HCT116 (cell line): ENCODE data around the gene HINT2. TPM values are rescaled to one million over a fixed set of nuclear protein-coding genes. Genes with fewer than 3 reads are reported as not detected.

Experiments
- ATAC-seq: fragments of 200-7000 bp; cut with Tn5 transposase; 2 replicates; pipeline ENCODE4 v1.9.1; 2020; ENCODE audit warnings: mild to moderate bottlenecking, moderate library complexity
- BruUV-seq: library from RNA; stranded (reverse); fragments of 400-500 nt; replicated peaks from 2 replicates; lab custom pipeline; 2021; lab: Mats Ljungman, UMichigan
- CTCF ChIA-PET: fragments of 300-600 bp; sonication (Branson Sonifier 250); formaldehyde crosslinking; loops from one replicate; lab custom pipeline; 2021; ENCODE audit warnings: antibody characterized with exemption; lab: Charles Lee
- POLR2A ChIA-PET: fragments of 300-600, 350-600 bp; sonication (Branson Sonifier 250); formaldehyde crosslinking; loops from one replicate; lab custom pipeline; 2021; ENCODE audit warnings: antibody characterized with exemption; lab: Charles Lee
- RAD21 ChIA-PET, 2 experiments: fragments of 300-600 bp; sonication (Branson Sonifier 250); formaldehyde crosslinking; loops; one replicate each; lab custom pipeline; 2023; ENCODE audit warnings: low total read pairs in 2 of 2; ENCODE audit not compliant: uncharacterized antibody in 2 of 2, unreplicated experiment in 2 of 2, low non-redundant PET in 1 of 2; lab: Charles Lee
- DNase-seq: peaks from one replicate; pipeline ENCODE4 v3.0.0-alpha.2; 2010; ENCODE audit warnings: low read depth, low spot score
- H2AFZ ChIP-seq: fragments of 200-600 bp; shearing (Covaris generic), sonication (generic); 2 replicates; pipeline ENCODE4 v1.6.1; 2017; ENCODE audit warnings: low read depth, mixed run types, mixed read lengths, antibody characterized with exemption, low read length; ENCODE audit not compliant: poor library complexity, severe bottlenecking
- H3K27ac ChIP-seq: 2 replicates; pipeline ENCODE4 v1.5.1; 2012; ENCODE audit warnings: low read depth, low read length
- H3K27me3 ChIP-seq: fragments of 200-600 bp; sonication (generic); 2 replicates; pipeline ENCODE4 v1.6.1; 2016; ENCODE audit warnings: mixed run types, low read length, mixed read lengths; ENCODE audit not compliant: insufficient read depth
- H3K36me3 ChIP-seq, 2 experiments: fragments of 200-500 bp in 1 of 2; fragments of 200-600 bp in 1 of 2; sonication (Bioruptor generic) in 1 of 2; sonication (generic) in 1 of 2; 2 replicates each; pipeline versions ENCODE4 v1.5.1 to v1.6.1; 2014 to 2016; ENCODE audit warnings: low read length in 2 of 2, inconsistent platforms in 1 of 2, mixed read lengths in 1 of 2, mixed run types in 1 of 2; ENCODE audit not compliant: insufficient read depth in 2 of 2, control insufficient read depth in 1 of 2
- H3K4me1 ChIP-seq, 2 experiments: fragments of 200-600 bp in 1 of 2; sonication (generic) in 1 of 2; 2 replicates each; pipeline versions ENCODE4 v1.5.1 to v1.6.1; 2012 to 2017; ENCODE audit warnings: low read length in 2 of 2, inconsistent platforms in 1 of 2, mild to moderate bottlenecking in 1 of 2, mixed read lengths in 1 of 2, mixed run types in 1 of 2, moderate library complexity in 1 of 2; ENCODE audit not compliant: insufficient read depth in 2 of 2, control insufficient read depth in 1 of 2
- H3K4me2 ChIP-seq: fragments of 200-600 bp; sonication (generic); 2 replicates; pipeline ENCODE4 v1.6.1; 2017; ENCODE audit warnings: mixed run types, low read length, mixed read lengths
- H3K4me3 ChIP-seq, 2 experiments: fragments of 200-600 bp in 1 of 2; sonication (generic) in 1 of 2; replicated peaks in 1 of 2; 2 replicates each; pipeline ENCODE4 v1.5.1; 2011 to 2016; ENCODE audit warnings: low read length in 2 of 2, control low read depth in 1 of 2, low read depth in 1 of 2, mild to moderate bottlenecking in 1 of 2, mixed read lengths in 1 of 2, mixed run types in 1 of 2
- H3K79me2 ChIP-seq: fragments of 200-600 bp; sonication (generic); 2 replicates; pipeline ENCODE4 v1.6.1; 2017; ENCODE audit warnings: mild to moderate bottlenecking, mixed run types, low read length, moderate library complexity, mixed read lengths; ENCODE audit not compliant: insufficient read depth
- H3K9ac ChIP-seq: fragments of 200-600 bp; sonication (generic); 2 replicates; pipeline ENCODE4 v1.6.1; 2016; ENCODE audit warnings: low read length, mixed read lengths
- H3K9me2 ChIP-seq: fragments of 200-600 bp; sonication (generic), shearing (Covaris generic); 2 replicates; pipeline ENCODE4 v1.6.1; 2017; ENCODE audit warnings: mixed run types, mild to moderate bottlenecking, moderate library complexity; ENCODE audit not compliant: insufficient read depth
- H3K9me3 ChIP-seq, 2 experiments: fragments of 200-500 bp in 1 of 2; fragments of 200-600 bp in 1 of 2; sonication (Bioruptor generic) in 1 of 2; sonication (generic) in 1 of 2; 2 replicates each; pipeline ENCODE4 v1.6.1; 2014 to 2017; ENCODE audit warnings: low read length in 2 of 2, mixed read lengths in 2 of 2, inconsistent platforms in 1 of 2, low read depth in 1 of 2, mild to moderate bottlenecking in 1 of 2, mixed run types in 1 of 2, moderate library complexity in 1 of 2; ENCODE audit not compliant: control insufficient read depth in 1 of 2, insufficient read depth in 1 of 2
- H4K20me1 ChIP-seq: fragments of 200-600 bp; sonication (generic), shearing (Covaris generic); 2 replicates; pipeline ENCODE4 v1.6.1; 2017; ENCODE audit warnings: mixed run types, mild to moderate bottlenecking, moderate library complexity; ENCODE audit not compliant: insufficient read depth
- EGR1 ChIP-seq: IDR thresholded peaks from 2 replicates; pipeline ENCODE4 v1.6.1; 2012; ENCODE audit warnings: low read depth
- EZH2 ChIP-seq: fragments of 200-600 bp; sonication (generic); IDR thresholded peaks from 2 replicates; pipeline ENCODE4 v1.6.1; 2017; ENCODE audit warnings: antibody characterized with exemption, mixed run types
- RAD21 ChIP-seq: IDR thresholded peaks from 2 replicates; pipeline ENCODE4 v1.6.1; 2012; ENCODE audit warnings: low read depth, mild to moderate bottlenecking
- TCF7L2 ChIP-seq: IDR thresholded peaks from 2 replicates; pipeline ENCODE4 v1.7.0; 2011; ENCODE audit warnings: borderline replicate concordance, inconsistent platforms; ENCODE audit not compliant: insufficient read depth, insufficient read length; ENCODE audit errors: extremely low read depth
- YY1 ChIP-seq: IDR thresholded peaks from 2 replicates; pipeline ENCODE4 v1.6.1; 2011; ENCODE audit warnings: low read length, low read depth, moderate library complexity, mild to moderate bottlenecking; ENCODE audit not compliant: insufficient replicate concordance; ENCODE audit errors: extremely low read depth
- ZNF274 ChIP-seq: fragments of 200-500 bp; sonication (Bioruptor generic); IDR thresholded peaks from 2 replicates; pipeline ENCODE4 v1.6.1; 2014; ENCODE audit warnings: mild to moderate bottlenecking, low read depth, low read length, inconsistent platforms
- intact Hi-C: fragments of 100-400 bp; cut with micrococcal nuclease; formaldehyde crosslinking; loops from 2 replicates; pipeline ENCODE4 v1.10.0; 2022
- total RNA-seq: library from RNA; stranded (reverse); gene quantifications from one replicate; pipeline ENCODE4 v1.2.1, GENCODE V29; 2021; ENCODE audit not compliant: unreplicated experiment

Gene HINT2
- total RNA-seq, 1 experiment from 2014 or later: 49.0 TPM

DNA sequence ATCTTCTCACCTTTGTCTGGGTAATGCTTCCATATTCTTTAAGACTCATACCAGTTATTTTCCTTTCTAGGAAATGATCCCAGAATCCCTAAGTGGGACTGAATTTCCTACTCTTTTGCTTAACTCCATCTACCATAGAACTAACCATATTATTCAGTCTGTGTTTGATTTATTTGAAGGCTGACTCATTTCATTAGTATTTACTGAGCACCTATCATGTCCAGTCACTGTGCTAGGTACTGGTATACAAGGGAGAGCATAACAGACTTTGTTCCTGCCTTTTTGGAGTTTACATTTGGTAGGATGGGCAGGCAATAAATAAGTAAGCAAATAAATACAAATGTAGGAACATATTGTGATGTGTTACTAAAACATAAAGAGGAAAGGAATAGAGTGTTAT lies 19.1 kb downstream of the HINT2 start:
- CTCF ChIA-PET: no interaction called here
- ATAC-seq: 0 out of 2 replicates have a peak, but pooled peaks have one; percentile 58
- TF ChIP-seq TCF7L2 (no peak), EZH2 (no peak), YY1 (no peak)
- TF ChIP-seq, all 23 proteins: peak for 0
- H2AFZ ChIP-seq: no peak overlapping the region
- no peaks in the 10 kb centered on the region for H3K79me2 ChIP-seq
- no peak overlapping the region for H3K4me3 ChIP-seq
- peaks cover 0 to 27% of the 10 kb centered on the region in 2 experiments; a peak in 2 of 4 replicates for H3K4me1 ChIP-seq
- intact Hi-C loops: no loop called here
- H3K9me2 ChIP-seq: no peaks in the 10 kb centered on the region
- no TSS peak for BruUV-seq
- no peak overlapping the region for H3K9ac ChIP-seq
- H3K9me3 ChIP-seq: no peaks in the 10 kb centered on the region
- no peak for DNase-seq
- H3K36me3 ChIP-seq: 0 out of 4 replicates have a peak, but pooled peaks cover 0 to under 1% of the 10 kb centered on the region in 2 experiments
- ChIA-PET POLR2A (no interaction called here), RAD21 (no interaction called here)
- no peak overlapping the region for H3K27ac ChIP-seq
- H4K20me1 ChIP-seq: no peaks in the 10 kb centered on the region
- H3K4me2 ChIP-seq: peak overlapping the region; percentile 25; the same call in 1 of the 2 replicates
- H3K27me3 ChIP-seq: no peaks in the 10 kb centered on the region

- Histone ChIP-seq H3K4me1 (peaks cover 0 to 20% of the 10 kb centered on the region in 2 experiments; a peak in 2 of 4 replicates), H3K36me3 (0 out of 4 replicates have a peak, but pooled peaks cover 0 to 4% of the 10 kb centered on the region in 2 experiments), H3K9ac (no peak overlapping the region), H3K27ac (no peak overlapping the region), H3K27me3 (no peaks in the 10 kb centered on the region), H4K20me1 (no peaks in the 10 kb centered on the region)
- ChIA-PET POLR2A (no interaction called here), CTCF (interaction anchor here (1.0 kb wide), 1 partner anchor 89 kb away, joined by 4 read pairs; no protein-coding TSS in a partner anchor)
- BruUV-seq: no TSS peak
- TF ChIP-seq TCF7L2: no peak
- TF ChIP-seq ZNF274: no peak
- TF ChIP-seq EZH2: no peak
- TF ChIP-seq YY1: no peak
- no peak for TF ChIP-seq RAD21
- no peak for TF ChIP-seq EGR1
- TF ChIP-seq, all 23 proteins: peak for 0
- Histone ChIP-seq H3K9me3 (no peaks in the 10 kb centered on the region), H2AFZ (no peak overlapping the region), H3K9me2 (no peaks in the 10 kb centered on the region), H3K4me3 (no peak overlapping the region), H3K4me2 (no peak overlapping the region), H3K79me2 (no peaks in the 10 kb centered on the region)
- RAD21 ChIA-PET: no interaction called here
- ATAC-seq: no peak
- DNase-seq: no peak
- intact Hi-C loops: no loop called here
Observed at GRCh38 chr9:35793461-35793860, 21.4 kb downstream of the HINT2 start.
